A673 (cell line): ENCODE measurements around the gene PHKB. TPM values are rescaled to one million over a fixed set of nuclear protein-coding genes. Genes with fewer than 3 reads are reported as not detected.

Experiments
- BruUV-seq: library from RNA; stranded (reverse); fragments of 400-500 nt; replicated peaks from 2 replicates; lab custom pipeline; 2021; lab: Mats Ljungman, UMichigan
- CTCF ChIA-PET: fragments of 300-600 bp; sonication (Branson Sonifier 250); formaldehyde crosslinking; loops from one replicate; lab custom pipeline; 2022; ENCODE audit warnings: antibody characterized with exemption; lab: Charles Lee
- POLR2A ChIA-PET: fragments of 300-600 bp; sonication (Branson Sonifier 250); formaldehyde crosslinking; loops from one replicate; lab custom pipeline; 2022; ENCODE audit warnings: antibody characterized with exemption; ENCODE audit not compliant: low non-redundant PET; lab: Charles Lee
- DNase-seq: peaks from one replicate; pipeline ENCODE4 v3.0.0-alpha.2; 2015; ENCODE audit warnings: low spot score
- H3K27ac ChIP-seq: fragments of 200-600 bp; sonication (generic); 2 replicates; pipeline ENCODE4 v1.5.1; 2016; ENCODE audit warnings: mixed run types, low read depth, mild to moderate bottlenecking, mixed read lengths, antibody characterized with exemption, low read length; ENCODE audit not compliant: poor library complexity, severe bottlenecking
- H3K27me3 ChIP-seq: fragments of 200-600 bp; sonication (generic); replicated peaks from 2 replicates; pipeline ENCODE4 v1.6.1; 2017; ENCODE audit warnings: mixed run types, low read depth, mild to moderate bottlenecking, mixed read lengths, antibody characterized with exemption, low read length; ENCODE audit not compliant: insufficient read depth, poor library complexity
- H3K36me3 ChIP-seq: fragments of 200-600 bp; sonication (generic); 2 replicates; pipeline ENCODE4 v1.6.1; 2016; ENCODE audit warnings: mixed run types, mild to moderate bottlenecking, mixed read lengths, antibody characterized with exemption, low read length; ENCODE audit not compliant: insufficient read depth, poor library complexity, severe bottlenecking
- H3K4me1 ChIP-seq: fragments of 200-600 bp; sonication (generic); 2 replicates; pipeline ENCODE4 v1.6.1; 2017; ENCODE audit warnings: mixed run types, mild to moderate bottlenecking, mixed read lengths, antibody characterized with exemption, low read length; ENCODE audit not compliant: insufficient read depth, poor library complexity, severe bottlenecking
- H3K4me3 ChIP-seq: fragments of 200-600 bp; sonication (generic); 2 replicates; pipeline ENCODE4 v1.5.1; 2016; ENCODE audit warnings: low read depth, mixed run types, mild to moderate bottlenecking, mixed read lengths, low read length; ENCODE audit not compliant: poor library complexity, severe bottlenecking
- H3K9me3 ChIP-seq: fragments of 200-600 bp; sonication (generic); 2 replicates; pipeline ENCODE4 v1.6.1; 2016; ENCODE audit warnings: mixed run types, low read depth, mild to moderate bottlenecking, mixed read lengths, antibody characterized with exemption, low read length; ENCODE audit not compliant: poor library complexity, severe bottlenecking
- CTCF ChIP-seq: fragments of 300-800, 200-600 bp; sonication (generic); conservative IDR thresholded peaks from 2 replicates; pipeline ENCODE4 v1.5.1; 2017; ENCODE audit warnings: low read depth, mild to moderate bottlenecking, antibody characterized with exemption, low read length, moderate library complexity, mixed read lengths
- EZH2 ChIP-seq: fragments of 200-600 bp; sonication (generic); IDR thresholded peaks from 2 replicates; pipeline ENCODE4 v1.6.1; 2017; ENCODE audit warnings: borderline replicate concordance, low read depth, mild to moderate bottlenecking, mixed read lengths, antibody characterized with exemption, low read length; ENCODE audit not compliant: poor library complexity, severe bottlenecking
- intact Hi-C: fragments of 100-400 bp; cut with micrococcal nuclease; formaldehyde crosslinking; loops from one replicate; pipeline ENCODE4 v1.10.0; 2022; ENCODE audit not compliant: unreplicated experiment
- total RNA-seq: library from RNA; stranded (reverse); gene quantifications from 2 replicates; pipeline ENCODE4 v1.2.3, GENCODE V29; 2021

PHKB gene
- total RNA-seq, 1 experiment from 2014 or later, result 50.6 TPM

- H3K4me3 ChIP-seq, result no peak overlapping the region
- no peaks in the 10 kb centered on the region for H3K36me3 ChIP-seq
- POLR2A ChIA-PET, result no interaction called here
- intact Hi-C loops, result no loop called here
- CTCF ChIA-PET, result no interaction called here
- no peak for DNase-seq
- H3K9me3 ChIP-seq, result no peaks in the 10 kb centered on the region
- TF ChIP-seq CTCF, result no peak
- TF ChIP-seq EZH2, result no peak
- no peaks in the 10 kb centered on the region for H3K27me3 ChIP-seq
- no TSS peak for BruUV-seq
- H3K27ac ChIP-seq, result no peak overlapping the region
- H3K4me1 ChIP-seq, result no peaks in the 10 kb centered on the region
Observed at GRCh38 chr16:47477679-47478078, 16.5 kb downstream of the PHKB start.

GRCh38 chr16:47480410-47480809 lies 19.3 kb downstream of the PHKB start:
- H3K27me3 ChIP-seq, result no peaks in the 10 kb centered on the region
- TF ChIP-seq EZH2 (no peak), CTCF (no peak)
- no peak overlapping the region for H3K27ac ChIP-seq
- ChIA-PET CTCF (no interaction called here), POLR2A (no interaction called here)
- no peak for DNase-seq
- H3K36me3 ChIP-seq, result no peaks in the 10 kb centered on the region
- H3K4me1 ChIP-seq, result no peaks in the 10 kb centered on the region
- no peaks in the 10 kb centered on the region for H3K9me3 ChIP-seq
- BruUV-seq, result no TSS peak
- intact Hi-C loops, result no loop called here
- H3K4me3 ChIP-seq, result no peak overlapping the region

GRCh38 chr16:47481698-47482374 lies 20.7 kb downstream of the PHKB start:
- no peak for DNase-seq
- Histone ChIP-seq H3K36me3 (no peaks in the 10 kb centered on the region), H3K4me3 (no peak overlapping the region), H3K9me3 (no peaks in the 10 kb centered on the region), H3K27ac (no peak overlapping the region), H3K27me3 (no peaks in the 10 kb centered on the region), H3K4me1 (no peaks in the 10 kb centered on the region)
- TF ChIP-seq EZH2 (no peak), CTCF (no peak)
- CTCF ChIA-PET, result no interaction called here
- POLR2A ChIA-PET, result interaction anchor here (0.7 kb wide), 1 partner anchor 11 kb away, joined by 3 read pairs; no protein-coding TSS in a partner anchor
- intact Hi-C loops, result no loop called here
- BruUV-seq, result no TSS peak
